Measurements from ENCODE around the gene MAS1.
A peak's percentile ranks its signal among the peaks of the same experiment; 100 is the strongest.

Gene MAS1

DNA sequence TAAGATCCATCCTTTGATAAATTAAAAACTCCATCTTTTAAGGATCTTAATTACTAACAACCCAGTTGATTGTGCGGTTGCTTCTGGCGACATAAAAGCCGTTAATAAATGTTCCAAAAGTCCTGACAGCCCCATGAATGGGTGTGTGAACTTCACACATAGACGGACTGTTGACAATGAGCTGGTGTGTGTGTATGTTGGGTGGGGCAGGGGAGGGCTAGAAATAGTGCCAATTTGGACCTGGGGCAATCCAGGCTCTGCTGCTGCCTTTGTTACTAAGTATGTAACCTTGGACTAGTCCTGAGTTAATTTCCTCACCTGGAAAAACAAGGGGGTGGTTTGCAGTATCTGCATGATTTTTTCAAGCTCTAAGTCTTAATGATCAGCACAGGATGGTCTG is 4.2 kb downstream of the MAS1 start:
- H3K4me3 ChIP-seq (ENCODE audit: low read depth, low read length) = no peak overlapping the region
- POLR2A ChIA-PET = no interaction called here
- CTCF ChIA-PET = interaction anchor here (0.6 to 1.8 kb wide), 2 partner anchors 9 to 32 kb away, joined by 3 to 4 read pairs; no protein-coding TSS in a partner anchor
- DNase-seq (ENCODE audit: low read depth, low spot score) = no peak
- TF ChIP-seq, protein P1, sequence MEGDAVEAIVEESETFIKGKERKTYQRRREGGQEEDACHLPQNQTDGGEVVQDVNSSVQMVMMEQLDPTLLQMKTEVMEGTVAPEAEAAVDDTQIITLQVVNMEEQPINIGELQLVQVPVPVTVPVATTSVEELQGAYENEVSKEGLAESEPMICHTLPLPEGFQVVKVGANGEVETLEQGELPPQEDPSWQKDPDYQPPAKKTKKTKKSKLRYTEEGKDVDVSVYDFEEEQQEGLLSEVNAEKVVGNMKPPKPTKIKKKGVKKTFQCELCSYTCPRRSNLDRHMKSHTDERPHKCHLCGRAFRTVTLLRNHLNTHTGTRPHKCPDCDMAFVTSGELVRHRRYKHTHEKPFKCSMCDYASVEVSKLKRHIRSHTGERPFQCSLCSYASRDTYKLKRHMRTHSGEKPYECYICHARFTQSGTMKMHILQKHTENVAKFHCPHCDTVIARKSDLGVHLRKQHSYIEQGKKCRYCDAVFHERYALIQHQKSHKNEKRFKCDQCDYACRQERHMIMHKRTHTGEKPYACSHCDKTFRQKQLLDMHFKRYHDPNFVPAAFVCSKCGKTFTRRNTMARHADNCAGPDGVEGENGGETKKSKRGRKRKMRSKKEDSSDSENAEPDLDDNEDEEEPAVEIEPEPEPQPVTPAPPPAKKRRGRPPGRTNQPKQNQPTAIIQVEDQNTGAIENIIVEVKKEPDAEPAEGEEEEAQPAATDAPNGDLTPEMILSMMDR (IDR thresholded peaks at IDR 0.05; ENCODE audit: insufficient read depth, low read length, missing control alignments) = no peak

DNA sequence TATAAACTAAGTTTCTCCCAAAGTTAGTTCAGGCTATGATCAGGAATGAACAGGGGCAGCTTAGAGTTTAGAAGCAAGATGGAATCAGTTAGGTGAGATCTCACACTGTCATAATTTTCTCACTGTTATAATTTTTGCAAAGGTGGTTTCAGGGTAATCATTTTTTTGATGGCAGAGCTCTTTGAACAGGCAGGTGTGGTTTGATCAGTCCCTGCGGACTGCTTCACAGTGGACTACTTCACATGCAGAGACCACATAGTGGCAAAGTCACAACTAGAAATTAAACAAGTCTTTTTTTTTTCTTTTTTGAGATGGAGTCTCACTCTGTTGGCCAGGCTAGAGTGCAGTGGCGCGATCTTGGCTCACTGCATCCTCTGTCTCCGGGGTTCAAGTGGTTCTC is 6.8 kb downstream of the MAS1 start:
- TF ChIP-seq, protein P1 (IDR thresholded peaks at IDR 0.05; ENCODE audit: insufficient read depth, low read length, missing control alignments) = no peak
- CTCF ChIA-PET = no interaction called here
- POLR2A ChIA-PET = no interaction called here
- H3K4me3 ChIP-seq (ENCODE audit: low read depth, low read length) = no peak overlapping the region
- DNase-seq (ENCODE audit: low read depth, low spot score) = no peak

DNA sequence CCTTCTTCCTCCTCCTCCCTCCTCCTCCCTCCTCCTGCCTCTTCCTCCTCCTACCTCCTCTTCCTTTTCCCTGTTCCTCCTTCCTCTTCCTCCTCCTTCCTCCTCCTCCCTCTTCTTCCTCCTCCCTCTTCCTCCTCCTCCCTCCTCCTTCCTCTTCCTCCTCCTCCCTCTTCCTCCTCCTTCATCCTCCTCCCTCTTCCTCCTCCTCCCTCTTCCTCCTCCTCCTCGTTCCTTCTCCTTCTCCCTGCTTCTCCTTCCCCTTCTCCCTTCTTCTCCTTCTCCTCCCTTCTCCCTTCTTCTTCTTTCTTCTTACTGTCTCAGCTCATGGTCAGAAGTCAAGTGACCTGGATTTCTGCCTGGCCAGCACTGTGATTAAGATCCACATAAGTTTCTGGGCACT is 7.7 kb downstream of the MAS1 start:
- ChIA-PET CTCF (interaction anchor here (0.8 kb wide), 1 partner anchor 44 kb away, joined by 3 read pairs; no protein-coding TSS in a partner anchor), POLR2A (no interaction called here)
- TF ChIP-seq, protein P1 (IDR thresholded peaks at IDR 0.05; ENCODE audit: insufficient read depth, low read length, missing control alignments) = no peak
- no peak for DNase-seq (ENCODE audit: low read depth, low spot score)
- H3K4me3 ChIP-seq (ENCODE audit: low read depth, low read length) = no peak overlapping the region

DNA sequence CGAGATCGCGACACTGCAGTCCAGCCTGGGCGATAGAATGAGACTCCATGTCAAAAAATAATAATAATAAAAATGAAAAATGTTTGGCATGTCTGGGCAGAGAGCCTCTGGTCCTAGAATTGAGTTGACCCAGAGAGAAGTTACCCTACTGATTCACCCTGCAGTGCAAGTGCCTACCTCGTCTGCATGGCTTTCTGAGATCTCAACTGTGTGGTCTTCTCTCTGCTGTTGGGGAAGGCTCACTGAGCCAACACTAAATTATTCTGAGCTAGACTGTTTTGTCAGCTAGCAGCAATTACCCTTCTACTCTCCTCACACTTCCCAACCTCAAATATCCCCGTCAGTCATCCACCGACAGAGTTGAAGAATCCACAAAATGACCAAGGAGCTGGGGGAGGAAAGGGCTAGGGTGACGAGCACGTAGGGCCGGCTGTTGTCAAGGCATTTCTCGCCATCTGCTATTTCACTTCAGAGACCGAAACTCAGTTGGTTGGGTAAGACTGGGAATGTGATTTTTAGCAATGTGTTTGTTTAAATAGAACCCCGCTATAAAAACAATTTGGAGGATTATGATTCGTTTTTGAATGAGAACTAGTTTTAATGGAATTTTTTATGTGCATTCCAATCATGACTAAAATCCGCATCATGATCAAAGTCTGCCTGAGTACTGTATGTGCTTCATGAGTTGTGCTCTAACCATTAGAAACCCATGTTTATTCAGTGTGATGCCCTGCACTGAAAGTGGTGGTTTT is 9.4 kb downstream of the MAS1 start:
- peak; percentile 93 for DNase-seq (ENCODE audit: low read depth, low spot score)
- ChIA-PET POLR2A (interaction anchor here (0.9 to 1.4 kb wide), 3 partner anchors 9 to 128 kb away, joined by 3 to 4 read pairs (median 3); partner anchors contain the start of gene MAS1), CTCF (interaction anchor here (1.0 to 1.6 kb wide), 2 partner anchors 37 to 555 kb away, joined by 3 to 6 read pairs; no protein-coding TSS in a partner anchor)
- peak overlapping the region; percentile 24 for H3K4me3 ChIP-seq (ENCODE audit: low read depth, low read length)
- TF ChIP-seq, protein P1 (IDR thresholded peaks at IDR 0.05; ENCODE audit: insufficient read depth, low read length, missing control alignments) = no peak

DNA sequence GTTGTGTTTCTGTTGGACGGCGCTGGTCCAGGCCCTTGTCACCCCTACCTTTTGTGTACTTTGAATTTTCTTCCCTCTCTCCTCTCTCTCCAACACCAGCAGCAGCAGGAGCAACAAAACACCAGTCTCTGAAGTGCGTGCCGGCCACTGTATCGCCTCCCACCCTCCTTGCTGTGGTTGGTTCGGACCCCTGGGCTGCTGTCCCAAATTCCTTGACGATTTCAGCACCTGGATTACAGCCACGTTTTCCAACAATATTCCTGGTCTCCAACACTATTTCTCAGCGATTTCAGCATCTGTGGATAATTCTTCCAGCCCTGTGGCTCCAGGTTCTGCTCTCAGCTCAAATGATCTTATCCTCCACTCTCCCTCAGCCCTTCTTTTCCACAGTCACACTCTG is 11.8 kb downstream of the MAS1 start:
- CTCF ChIA-PET = no interaction called here
- no peak for DNase-seq (ENCODE audit: low read depth, low spot score)
- H3K4me3 ChIP-seq (ENCODE audit: low read depth, low read length) = no peak overlapping the region
- TF ChIP-seq, protein P1 (IDR thresholded peaks at IDR 0.05; ENCODE audit: insufficient read depth, low read length, missing control alignments) = no peak
- POLR2A ChIA-PET = no interaction called here

DNA sequence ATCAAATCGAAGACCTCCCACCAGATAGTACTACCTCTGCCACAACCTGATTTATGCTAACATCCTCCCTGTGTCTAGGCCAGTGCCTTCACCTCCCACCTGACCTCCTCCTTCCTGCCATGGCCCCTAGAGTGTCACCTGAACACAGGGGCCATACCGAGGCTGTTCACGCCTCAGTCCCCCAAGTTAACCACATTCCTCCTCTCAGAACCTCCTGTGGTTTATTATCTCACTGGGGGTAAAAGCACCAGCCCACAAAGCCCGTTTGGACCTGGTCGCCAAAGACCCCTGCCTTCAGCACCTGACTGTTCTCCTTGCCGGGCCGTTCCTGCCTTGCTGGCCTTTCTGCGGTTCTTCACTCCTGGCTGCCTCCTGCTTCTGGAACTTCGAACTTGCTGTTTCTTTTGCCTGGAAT is 13.7 kb downstream of the MAS1 start:
- no peak for DNase-seq (ENCODE audit: low read depth, low spot score)
- ChIA-PET POLR2A (no interaction called here), CTCF (no interaction called here)
- TF ChIP-seq, protein P1 (IDR thresholded peaks at IDR 0.05; ENCODE audit: insufficient read depth, low read length, missing control alignments) = no peak
- H3K4me3 ChIP-seq (ENCODE audit: low read depth, low read length) = no peak overlapping the region

Data from AG04449 (cell line).